Gastroesophageal sphincter (tissue), 4 donors: ENCODE measurements around the gene NSFL1C. TPM values are rescaled to one million over a fixed set of nuclear protein-coding genes. Genes with fewer than 3 reads are reported as not detected.

Experiments
- ATAC-seq: fragments of 150-250 bp; one replicate; pipeline ENCODE4 v1.9.1; 2016; ENCODE audit warnings: mild to moderate bottlenecking, moderate library complexity
- H3K27ac ChIP-seq, 4 donors: fragments of 200-600 bp; sonication (generic) in 3 of 4; 1 replicate in 3 of 4; 2 replicates in 1 of 4; pipeline ENCODE4 v1.5.1; 2016 to 2019
- H3K27me3 ChIP-seq: fragments of 200-600 bp; sonication (generic); one replicate; pipeline ENCODE4 v1.5.1; 2019
- H3K36me3 ChIP-seq, 2 donors: fragments of 200-600 bp; sonication (generic); one replicate each; pipeline ENCODE4 v1.5.1; 2019; ENCODE audit warnings: control low read depth in 1 of 2
- H3K4me1 ChIP-seq, 3 donors: fragments of 200-600 bp; sonication (generic); 1 replicate in 2 of 3; 2 replicates in 1 of 3; pipeline ENCODE4 v1.5.1; 2016 to 2019; ENCODE audit warnings: control low read depth in 2 of 3
- H3K4me3 ChIP-seq, 2 donors: fragments of 200-600 bp; sonication (generic); one replicate each; pipeline ENCODE4 v1.5.1; 2019; ENCODE audit warnings: mild to moderate bottlenecking in 1 of 2, moderate library complexity in 1 of 2
- H3K9me3 ChIP-seq, 3 donors: fragments of 200-600 bp; sonication (generic); one replicate each; pipeline ENCODE4 v1.5.1; 2017 to 2019; ENCODE audit warnings: control low read depth in 2 of 3
- EP300 ChIP-seq: sonication (generic); formaldehyde crosslinking; IDR thresholded peaks from one replicate; pipeline ENCODE4 v1.6.1; 2017; ENCODE audit warnings: antibody characterized with exemption, mild to moderate bottlenecking
- POLR2A ChIP-seq, 2 donors: fragments of 450-650 bp; IDR thresholded peaks; one replicate each; pipeline ENCODE4 v1.6.1; 2017; ENCODE audit warnings: antibody characterized with exemption in 2 of 2, mild to moderate bottlenecking in 2 of 2, moderate library complexity in 1 of 2
- POLR2AphosphoS5 ChIP-seq: sonication (generic); formaldehyde crosslinking; IDR thresholded peaks from one replicate; pipeline ENCODE4 v1.6.1; 2017; ENCODE audit warnings: antibody characterized with exemption
- WGBS, 2 donors: methylation state at CpG; one replicate each; pipeline ENCODE4 v1.1.5; 2018; ENCODE audit warnings: low coverage in 1 of 2; 5-methylcytosine and 5-hydroxymethylcytosine counted together
- total RNA-seq, 4 donors: library from RNA; depleted of rRNA; stranded (reverse); fragments of >200 nt; gene quantifications; one replicate each; pipeline ENCODE4 v1.1.0, GENCODE V29; 2016
- TF ChIP-seq, protein P1 (sequence below), 4 experiments: fragments of 200-600 bp in 2 of 4; fragments of 450-650 bp in 2 of 4; sonication (generic) in 1 of 4; IDR thresholded peaks; one replicate each; pipeline ENCODE4 v1.5.1; 2017 to 2019; ENCODE audit warnings: antibody characterized with exemption in 4 of 4, mild to moderate bottlenecking in 2 of 4, moderate library complexity in 2 of 4

The NSFL1C gene
- total RNA-seq, 4 donors from 2014 or later = 48.8 to 64.1 (median 53.5) TPM

DNA sequence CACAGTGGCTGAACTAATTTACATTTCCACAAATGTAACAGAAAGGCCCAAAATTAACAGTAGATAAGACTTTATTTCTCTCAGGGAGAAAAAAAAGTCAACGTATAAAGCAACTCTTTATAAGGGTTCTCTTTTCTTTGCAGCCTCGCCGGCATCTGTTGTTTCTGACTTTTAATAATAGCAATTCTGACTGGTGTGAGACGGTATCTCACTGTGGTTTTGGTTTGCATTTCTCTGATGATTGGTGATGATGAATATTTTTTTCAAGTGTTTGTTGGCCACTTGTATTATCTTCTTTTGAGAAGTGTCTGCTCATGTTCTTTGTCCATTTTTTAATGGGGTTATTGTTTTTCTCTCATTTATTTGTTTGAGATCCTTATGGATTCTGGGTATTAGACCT lies 46.6 kb downstream of the NSFL1C start:
- TF ChIP-seq EP300 (no peak), POLR2AphosphoS5 (no peak), POLR2A (IDR thresholded peaks at IDR 0.05) (no peak)
- TF ChIP-seq, protein P1, sequence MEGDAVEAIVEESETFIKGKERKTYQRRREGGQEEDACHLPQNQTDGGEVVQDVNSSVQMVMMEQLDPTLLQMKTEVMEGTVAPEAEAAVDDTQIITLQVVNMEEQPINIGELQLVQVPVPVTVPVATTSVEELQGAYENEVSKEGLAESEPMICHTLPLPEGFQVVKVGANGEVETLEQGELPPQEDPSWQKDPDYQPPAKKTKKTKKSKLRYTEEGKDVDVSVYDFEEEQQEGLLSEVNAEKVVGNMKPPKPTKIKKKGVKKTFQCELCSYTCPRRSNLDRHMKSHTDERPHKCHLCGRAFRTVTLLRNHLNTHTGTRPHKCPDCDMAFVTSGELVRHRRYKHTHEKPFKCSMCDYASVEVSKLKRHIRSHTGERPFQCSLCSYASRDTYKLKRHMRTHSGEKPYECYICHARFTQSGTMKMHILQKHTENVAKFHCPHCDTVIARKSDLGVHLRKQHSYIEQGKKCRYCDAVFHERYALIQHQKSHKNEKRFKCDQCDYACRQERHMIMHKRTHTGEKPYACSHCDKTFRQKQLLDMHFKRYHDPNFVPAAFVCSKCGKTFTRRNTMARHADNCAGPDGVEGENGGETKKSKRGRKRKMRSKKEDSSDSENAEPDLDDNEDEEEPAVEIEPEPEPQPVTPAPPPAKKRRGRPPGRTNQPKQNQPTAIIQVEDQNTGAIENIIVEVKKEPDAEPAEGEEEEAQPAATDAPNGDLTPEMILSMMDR (IDR thresholded peaks at IDR 0.05) = no peak
- peaks cover 0 to 11% (median 0%) of the 10 kb centered on the region in 3 donors for H3K9me3 ChIP-seq
- ATAC-seq = no peak
- H3K4me3 ChIP-seq = no peak overlapping the region
- no peaks in the 10 kb centered on the region for H3K4me1 ChIP-seq
- no peak overlapping the region for H3K27ac ChIP-seq
- H3K36me3 ChIP-seq = no peaks in the 10 kb centered on the region
- 80 to 92% methylated on average over 1 to 4 of the region's 4 CpGs for WGBS, 2 donors
- peaks cover 71% of the 10 kb centered on the region for H3K27me3 ChIP-seq

- Histone ChIP-seq H3K4me3 (no peak overlapping the region), H3K9me3 (peaks cover 0 to 11% (median 0%) of the 10 kb centered on the region in 3 donors), H3K27me3 (peaks cover 56% of the 10 kb centered on the region), H3K36me3 (no peaks in the 10 kb centered on the region), H3K27ac (no peak overlapping the region), H3K4me1 (no peaks in the 10 kb centered on the region)
- WGBS, 2 donors = 59% methylated on average over 3 of the region's 3 CpGs; no CpG with 5 or more reads in 1 of the 2 donors
- no peak for TF ChIP-seq POLR2A (IDR thresholded peaks at IDR 0.05)
- no peak for TF ChIP-seq POLR2AphosphoS5
- TF ChIP-seq EP300 = no peak
- TF ChIP-seq, protein P1 (IDR thresholded peaks at IDR 0.05) = no peak
- ATAC-seq = no peak
These were observed 48.3 kb downstream of the NSFL1C start for GRCh38 chr20:1418350-1418749.

DNA sequence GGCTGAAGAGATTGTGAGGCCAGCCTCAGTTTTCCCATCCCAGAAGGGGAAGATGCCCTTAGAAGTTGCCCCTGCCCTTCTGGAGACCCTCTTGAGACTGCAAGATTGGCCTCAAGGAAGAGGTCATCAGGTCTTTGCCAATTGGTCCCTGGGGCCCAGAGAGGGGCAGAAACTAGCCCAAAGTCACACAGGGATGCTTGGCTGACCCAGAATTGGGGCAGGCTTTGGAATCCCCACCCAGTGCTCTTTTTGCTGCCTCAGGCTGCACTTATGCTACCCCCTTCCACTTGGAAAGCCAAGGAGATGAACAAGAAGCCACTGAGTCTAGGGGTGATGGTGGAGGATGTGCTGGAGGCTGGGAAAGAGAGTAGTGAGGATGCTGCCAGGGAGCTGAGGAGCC lies 48.9 kb downstream of the NSFL1C start:
- Histone ChIP-seq H3K36me3 (no peaks in the 10 kb centered on the region), H3K9me3 (peaks cover 0 to 11% (median 0%) of the 10 kb centered on the region in 3 donors), H3K27ac (no peak overlapping the region), H3K27me3 (peaks cover 51% of the 10 kb centered on the region), H3K4me1 (no peaks in the 10 kb centered on the region), H3K4me3 (no peak overlapping the region)
- TF ChIP-seq POLR2A (IDR thresholded peaks at IDR 0.05) (no peak), EP300 (no peak), POLR2AphosphoS5 (no peak)
- TF ChIP-seq, protein P1 (IDR thresholded peaks at IDR 0.05) = no peak
- no peak for ATAC-seq

- TF ChIP-seq POLR2A (IDR thresholded peaks at IDR 0.05) (no peak), POLR2AphosphoS5 (no peak), EP300 (no peak)
- TF ChIP-seq, protein P1 (IDR thresholded peaks at IDR 0.05) = no peak
- no peak overlapping the region for H3K27ac ChIP-seq
- WGBS, 2 donors = 50% methylated on average over 2 of the region's 5 CpGs; no CpG with 5 or more reads in 1 of the 2 donors
- peaks cover 46% of the 10 kb centered on the region for H3K27me3 ChIP-seq
- H3K4me3 ChIP-seq = no peak overlapping the region
- peaks cover 0 to 11% (median 0%) of the 10 kb centered on the region in 3 donors for H3K9me3 ChIP-seq
- no peaks in the 10 kb centered on the region for H3K4me1 ChIP-seq
- no peaks in the 10 kb centered on the region for H3K36me3 ChIP-seq
- ATAC-seq = no peak
These were observed 49.4 kb downstream of the NSFL1C start for GRCh38 chr20:1417273-1417672.

DNA sequence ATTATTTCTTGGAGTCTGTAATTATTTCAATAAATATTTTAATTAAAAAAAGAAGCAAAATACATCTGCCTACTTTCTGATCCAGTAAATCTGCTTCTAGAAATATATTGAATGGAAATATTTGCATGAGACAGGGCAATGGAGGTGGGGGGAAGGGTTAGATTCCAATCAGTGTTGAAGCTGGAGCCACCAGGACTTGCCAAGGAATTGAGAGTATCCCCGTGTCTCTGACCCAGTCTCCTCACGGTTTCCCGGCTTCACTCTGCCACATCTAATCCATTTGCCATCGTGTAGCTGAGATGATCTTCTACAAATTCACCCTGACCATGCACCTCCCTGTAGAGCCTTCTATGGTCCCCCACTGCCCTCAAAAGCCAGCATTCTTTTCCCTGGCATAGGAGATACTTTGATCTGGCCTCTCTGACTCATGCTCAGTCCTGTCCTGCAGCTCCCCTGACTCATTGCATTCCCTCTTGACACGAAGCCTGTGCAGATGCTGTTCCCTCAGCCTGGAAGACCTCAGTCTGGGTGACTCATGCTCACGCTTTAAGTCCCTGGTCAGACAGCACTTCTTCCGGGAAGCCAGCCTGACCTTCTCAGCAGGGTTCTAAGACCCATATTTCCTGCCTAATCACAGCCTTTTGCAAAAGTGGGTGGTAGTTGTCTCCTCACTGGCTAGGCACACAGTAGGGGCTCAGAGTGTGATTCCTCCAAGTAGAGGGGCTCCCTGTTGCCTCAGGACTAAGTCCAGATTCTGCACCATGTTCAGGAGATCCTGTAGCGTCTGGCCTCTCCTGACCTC lies 50.8 kb downstream of the NSFL1C start:
- WGBS, 2 donors = 73 to 76% methylated on average over 5 of the region's 8 CpGs
- H3K4me3 ChIP-seq = no peak overlapping the region
- no peaks in the 10 kb centered on the region for H3K4me1 ChIP-seq
- no peak overlapping the region for H3K27ac ChIP-seq
- TF ChIP-seq POLR2AphosphoS5 = no peak
- ATAC-seq = no peak
- peaks cover 0 to 6% (median 0%) of the 10 kb centered on the region in 3 donors for H3K9me3 ChIP-seq
- no peaks in the 10 kb centered on the region for H3K36me3 ChIP-seq
- peaks cover 36% of the 10 kb centered on the region for H3K27me3 ChIP-seq
